ENCODE measurements around the gene SYNE1.

The SYNE1 gene

DNA sequence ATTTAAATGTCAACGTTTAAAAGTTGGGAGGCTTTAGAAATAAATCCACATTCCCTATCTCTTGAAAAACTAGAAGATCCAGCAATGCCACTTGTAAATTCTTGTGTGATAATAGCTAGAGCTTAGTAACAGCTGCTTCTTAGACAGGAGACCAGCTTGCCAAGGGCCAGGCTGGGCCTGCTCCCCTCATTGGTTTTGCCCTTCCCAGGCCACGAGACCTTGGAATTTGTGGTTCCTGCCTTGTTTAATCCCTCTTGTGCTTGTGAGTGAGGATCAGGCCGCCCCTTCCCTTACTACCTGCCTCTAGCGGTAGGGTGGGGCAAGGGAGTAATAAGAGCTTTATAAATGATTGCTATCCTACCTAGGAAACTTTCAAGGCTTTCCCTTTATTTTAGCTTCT is 363.5 kb downstream of the SYNE1 start:
- no peak for DNase-seq (ENCODE audit: low spot score)

DNA sequence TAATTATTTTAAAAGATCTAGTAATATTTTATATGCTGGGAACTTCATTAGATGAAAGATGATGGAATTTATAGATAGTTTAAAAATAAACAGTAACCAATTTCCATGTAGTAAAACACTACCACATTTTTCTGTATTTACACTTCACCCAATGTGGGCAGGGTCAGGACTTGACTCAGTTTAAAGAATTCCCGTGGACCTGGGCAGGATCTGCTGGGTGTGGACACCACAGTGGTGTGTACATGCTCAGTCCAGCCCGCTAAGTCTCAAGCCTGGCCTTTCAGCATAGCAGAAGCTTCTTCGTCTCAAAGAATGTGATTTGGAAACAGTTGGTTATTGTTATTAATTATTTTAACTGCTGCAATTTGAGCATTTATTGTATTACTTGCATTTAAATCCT is 364.2 kb downstream of the SYNE1 start:
- no peak for DNase-seq (ENCODE audit: low spot score)

DNA sequence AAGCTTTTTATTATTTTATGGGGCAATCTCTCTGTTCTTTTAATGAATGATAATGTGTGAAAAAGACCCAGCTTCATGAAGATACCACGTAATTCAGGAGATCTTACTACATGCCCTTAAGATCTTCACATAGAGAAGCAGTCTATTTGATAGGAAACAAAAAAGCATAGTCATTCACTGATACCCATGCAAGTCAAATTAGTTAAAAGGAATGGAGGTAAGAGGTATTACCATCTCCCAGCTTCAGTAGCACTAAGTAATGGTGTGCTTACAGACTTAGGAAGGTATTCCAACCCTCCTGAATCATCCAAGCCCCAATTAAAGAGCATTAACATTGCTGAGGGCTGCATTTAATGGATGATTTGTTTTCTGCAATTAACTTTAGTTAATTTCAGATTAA is 364.7 kb downstream of the SYNE1 start:
- no peak for DNase-seq (ENCODE audit: low spot score)

DNA sequence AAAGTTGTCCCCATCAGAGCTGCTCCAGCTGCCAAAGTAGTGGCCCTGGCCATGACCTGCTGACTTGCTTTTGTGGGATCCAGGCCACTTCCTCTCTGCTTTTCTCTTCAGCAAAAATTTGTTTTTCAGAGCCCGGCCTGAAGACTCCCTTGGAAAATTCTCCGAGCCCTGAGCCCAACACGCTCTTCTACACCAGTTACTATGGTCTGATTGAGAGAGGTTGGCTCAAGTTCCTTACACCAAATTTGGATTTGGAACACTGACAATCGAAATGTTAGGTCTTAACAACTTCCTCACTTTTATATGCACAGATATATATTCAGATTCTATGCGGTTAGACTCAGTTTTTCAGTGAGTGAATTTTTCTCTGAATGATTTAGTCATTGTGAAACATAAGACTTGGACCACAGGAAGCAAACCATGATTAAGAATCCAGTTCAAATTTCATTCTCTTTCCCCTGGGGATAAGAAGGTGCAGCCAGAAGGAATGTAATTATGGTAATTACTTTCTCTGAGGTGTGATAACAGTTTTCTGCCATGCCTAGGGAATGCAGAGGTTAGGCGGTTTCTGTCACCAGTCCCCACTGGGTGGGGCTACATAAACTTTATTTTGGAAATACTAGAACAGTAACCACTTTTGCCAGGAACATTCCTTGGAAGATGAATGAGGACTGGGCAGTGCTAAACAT is 365.2 kb downstream of the SYNE1 start:
- DNase-seq (ENCODE audit: low spot score), result no peak

DNA sequence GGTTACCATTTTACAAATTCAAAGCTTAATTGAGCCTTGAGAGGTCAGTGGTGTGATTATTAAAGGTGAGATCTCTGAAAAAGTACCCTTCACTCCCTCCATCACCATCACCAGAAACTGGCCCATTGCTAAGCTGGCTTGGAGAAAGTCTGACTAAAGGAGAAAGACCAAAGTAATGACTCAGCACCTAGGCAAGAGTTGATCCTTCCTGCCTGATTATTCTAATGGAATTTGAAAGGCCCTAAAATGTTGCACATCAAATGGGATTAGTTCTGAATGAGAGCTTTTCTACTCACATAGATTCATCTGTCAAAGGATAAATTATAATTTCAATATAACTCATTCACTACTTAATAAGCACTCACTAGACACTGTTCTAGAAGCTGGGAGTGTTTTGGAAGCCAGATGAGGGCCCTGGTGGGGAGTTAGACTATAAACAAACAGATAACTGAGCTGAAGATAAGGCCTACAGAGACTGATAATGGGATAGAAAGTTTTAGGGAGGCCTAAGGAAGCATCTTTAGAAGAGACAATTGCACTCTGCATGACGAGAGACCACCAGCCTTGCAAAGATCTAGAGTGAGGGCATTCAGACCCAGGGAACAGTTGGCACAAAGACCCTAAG is 366.7 kb downstream of the SYNE1 start:
- DNase-seq (ENCODE audit: low spot score), result peak; percentile 34

DNA sequence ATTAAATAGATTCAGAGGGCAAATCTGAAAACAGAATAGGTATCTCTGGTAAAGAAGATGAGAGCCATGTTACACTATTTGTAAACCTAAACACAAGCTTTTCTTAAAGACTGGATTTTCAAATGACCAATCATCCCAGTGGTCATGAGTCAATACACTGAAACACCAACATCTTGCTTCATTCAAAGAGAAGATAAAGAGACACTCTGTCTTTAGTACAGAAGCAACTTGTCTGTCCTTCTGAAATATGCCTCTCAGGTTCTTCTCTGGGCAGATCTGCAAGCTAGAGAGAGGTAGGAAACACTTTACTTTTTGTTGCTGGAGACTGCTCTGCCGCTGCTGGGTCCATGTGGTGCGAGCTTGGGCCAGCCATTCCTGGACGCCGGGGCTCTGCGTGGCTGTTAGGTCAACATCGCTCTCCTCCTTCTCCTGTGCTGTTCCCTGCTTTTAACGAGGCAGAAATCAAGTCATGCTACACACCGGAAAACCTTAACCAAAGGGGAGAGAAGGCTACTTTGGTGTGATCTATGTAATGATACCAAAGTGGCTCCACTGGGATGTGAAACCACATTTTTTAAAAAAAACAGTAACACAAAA is 368.2 kb downstream of the SYNE1 start:
- no peak for DNase-seq (ENCODE audit: low spot score)

DNA sequence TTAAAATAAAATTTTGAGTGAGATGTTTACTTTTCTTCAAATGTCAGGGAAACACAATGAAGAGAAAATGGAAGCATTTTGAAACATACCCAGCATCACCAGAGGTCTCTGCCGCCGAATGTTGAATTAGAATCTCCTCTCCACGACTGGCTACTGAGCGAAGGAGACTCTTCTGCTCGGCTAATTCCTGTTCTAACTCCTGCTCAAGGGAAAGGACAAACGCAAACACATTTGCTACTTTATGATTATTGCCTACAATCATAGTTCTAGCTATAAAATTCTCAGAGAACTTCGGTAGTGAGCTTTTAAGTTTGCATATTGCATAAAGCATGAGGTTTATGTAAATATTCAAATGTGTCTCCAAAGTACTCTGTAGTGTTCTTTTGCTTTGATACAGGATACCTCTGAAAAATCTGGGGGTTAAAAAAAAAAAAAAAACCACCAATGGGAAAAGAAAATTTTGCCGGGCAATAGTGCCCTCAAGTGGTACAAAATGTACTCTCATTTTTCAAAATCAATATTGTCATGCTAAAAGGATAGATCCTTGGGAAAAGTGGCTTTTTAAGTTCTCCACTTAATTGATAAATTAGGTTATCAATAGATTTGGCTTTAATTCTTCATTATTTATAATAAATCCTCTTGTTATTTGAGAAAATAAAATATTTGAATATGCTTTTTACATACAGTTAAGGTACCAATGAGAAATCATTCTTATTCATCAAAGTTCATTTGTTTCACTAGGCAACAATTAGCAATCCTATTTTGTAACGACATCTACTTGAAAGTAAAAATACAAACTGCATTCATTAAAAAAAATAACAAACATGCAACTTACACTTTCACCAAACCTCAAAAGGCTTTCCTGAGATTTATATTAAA is 369.0 kb downstream of the SYNE1 start:
- DNase-seq (ENCODE audit: low spot score), result peak; percentile 28

DNA sequence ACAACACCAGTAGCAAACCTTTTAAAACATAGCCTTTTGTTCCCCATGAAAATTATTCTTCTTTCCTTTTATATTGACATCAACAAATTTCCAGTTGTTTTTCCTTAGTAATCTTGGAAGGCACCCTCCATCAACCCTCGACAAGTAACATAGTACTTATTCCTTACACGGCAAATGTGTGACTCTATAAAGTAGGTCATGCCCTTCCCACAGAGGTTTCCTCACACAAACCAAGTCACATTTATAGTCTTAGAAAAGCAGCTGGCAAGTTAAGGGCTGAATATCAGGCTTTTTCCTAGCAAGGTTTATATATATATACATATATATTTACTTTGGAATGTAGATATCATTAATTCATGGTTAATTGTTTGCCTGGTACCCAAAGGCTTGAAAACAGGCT is 371.5 kb downstream of the SYNE1 start:
- no peak for DNase-seq (ENCODE audit: low spot score)

DNA sequence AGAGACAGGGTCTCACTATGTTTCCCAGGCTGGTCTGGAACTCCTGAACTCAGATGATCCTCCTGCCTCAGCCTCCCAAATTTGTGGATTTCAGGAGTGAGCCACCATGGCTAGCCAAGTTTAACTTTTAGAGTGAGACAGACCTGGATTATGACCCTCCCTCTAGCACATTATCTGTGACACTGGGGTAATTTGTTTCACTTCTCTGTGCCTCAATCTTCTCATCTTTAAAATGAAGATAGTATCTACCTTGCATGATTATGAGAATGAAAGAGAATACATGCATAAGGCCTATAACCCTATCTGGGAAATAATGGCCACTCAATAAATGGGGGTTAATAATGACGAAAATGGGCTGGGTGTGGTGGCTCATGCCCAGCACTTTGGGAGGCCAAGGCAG is 373.6 kb downstream of the SYNE1 start:
- DNase-seq (ENCODE audit: low spot score), result no peak

DNA sequence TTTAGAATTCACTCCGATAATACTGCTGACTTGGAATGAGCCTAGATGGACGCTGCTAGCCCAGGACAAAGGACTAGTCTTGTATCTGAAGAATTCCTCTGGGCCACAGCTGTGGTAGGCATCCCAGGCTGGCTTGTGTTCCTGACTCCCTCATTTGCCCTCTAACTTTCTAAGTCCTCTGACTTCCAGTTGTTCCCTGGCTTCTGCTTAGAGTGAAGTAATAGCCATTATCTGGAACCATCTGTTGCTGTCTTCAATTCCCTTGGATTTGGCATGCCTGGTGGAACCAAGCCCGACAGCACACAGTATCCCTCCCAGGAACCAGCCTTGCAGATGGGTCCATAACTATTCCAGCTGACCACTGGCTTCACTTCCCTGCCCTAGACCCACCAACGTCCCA is 376.0 kb downstream of the SYNE1 start:
- no peak for DNase-seq (ENCODE audit: low spot score)

DNA sequence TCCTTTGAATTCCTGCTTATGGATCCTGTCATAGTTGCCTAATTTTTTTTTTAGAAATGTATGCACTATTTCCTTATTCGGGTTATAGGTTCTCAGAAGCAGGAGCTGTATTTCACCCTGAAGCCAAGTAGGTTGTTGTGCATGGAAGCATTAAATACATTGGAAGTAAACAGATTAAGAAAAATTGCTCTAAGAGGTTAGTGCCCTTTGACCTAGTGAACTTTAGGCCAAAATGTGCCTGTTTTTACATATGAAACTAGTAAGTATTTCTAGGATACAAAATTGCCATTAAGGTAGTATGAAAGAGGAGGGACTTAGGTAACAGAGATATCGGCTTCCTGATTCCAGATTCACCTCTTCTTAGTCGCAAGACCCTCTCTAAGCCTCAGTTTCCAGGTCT is 377.9 kb downstream of the SYNE1 start:
- no peak for DNase-seq (ENCODE audit: low spot score)

DNA sequence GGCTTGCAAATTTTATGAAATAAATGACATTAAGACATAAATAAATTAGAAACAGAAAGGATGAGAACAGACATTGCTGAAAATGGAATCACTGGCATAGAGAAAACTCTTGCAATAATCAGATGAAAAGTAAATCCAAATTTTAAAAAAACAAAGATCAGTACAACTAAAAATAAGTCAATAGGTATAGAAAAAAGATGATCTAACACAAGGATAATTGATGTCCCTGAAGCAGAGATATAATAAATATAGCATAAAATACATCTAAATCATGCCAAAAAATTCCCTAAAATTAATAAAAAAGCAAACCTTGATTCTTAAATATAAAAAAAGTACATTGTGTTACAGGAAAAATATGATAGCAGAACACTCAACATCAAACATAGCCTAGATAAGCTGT is 379.6 kb downstream of the SYNE1 start:
- DNase-seq (ENCODE audit: low spot score), result no peak

DNA sequence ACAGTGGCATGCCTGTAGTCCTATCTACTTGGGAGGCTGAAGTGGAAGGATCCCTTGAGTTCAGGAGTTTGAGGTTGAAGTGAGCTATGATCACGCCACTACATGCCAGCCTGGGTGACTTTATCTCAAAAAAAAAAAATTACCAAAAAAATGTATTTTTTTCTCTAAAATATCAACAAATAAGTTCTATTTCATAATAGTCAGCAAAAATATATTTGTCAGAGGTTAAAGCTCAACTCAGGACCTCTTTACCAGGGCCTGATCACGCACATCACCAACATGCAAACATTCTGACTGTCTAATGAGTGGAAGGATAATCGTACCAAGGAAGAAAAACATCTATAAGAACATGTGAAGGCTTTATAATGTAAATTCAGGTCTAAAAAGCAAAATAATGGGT is 387.0 kb downstream of the SYNE1 start:
- no peak for DNase-seq (ENCODE audit: low spot score)

DNA sequence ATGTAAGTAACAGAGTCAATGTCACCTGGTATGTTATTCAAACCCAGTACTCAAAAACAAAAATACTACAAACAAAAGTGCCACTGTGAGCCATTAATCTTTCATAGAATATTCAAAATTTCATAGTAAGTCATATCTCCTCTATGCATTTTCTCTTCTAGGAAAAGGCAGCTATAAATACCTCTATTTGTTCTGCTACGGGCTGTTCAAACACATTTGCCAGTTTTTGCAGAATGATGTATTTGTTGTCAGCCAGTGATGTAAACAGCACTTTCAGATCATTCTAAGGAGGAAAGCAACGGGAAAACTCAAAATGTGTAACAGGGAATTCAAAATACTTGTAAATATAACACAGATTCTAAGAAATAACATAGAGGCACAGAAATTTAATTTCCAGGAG is 388.2 kb downstream of the SYNE1 start:
- DNase-seq (ENCODE audit: low spot score), result no peak

DNA sequence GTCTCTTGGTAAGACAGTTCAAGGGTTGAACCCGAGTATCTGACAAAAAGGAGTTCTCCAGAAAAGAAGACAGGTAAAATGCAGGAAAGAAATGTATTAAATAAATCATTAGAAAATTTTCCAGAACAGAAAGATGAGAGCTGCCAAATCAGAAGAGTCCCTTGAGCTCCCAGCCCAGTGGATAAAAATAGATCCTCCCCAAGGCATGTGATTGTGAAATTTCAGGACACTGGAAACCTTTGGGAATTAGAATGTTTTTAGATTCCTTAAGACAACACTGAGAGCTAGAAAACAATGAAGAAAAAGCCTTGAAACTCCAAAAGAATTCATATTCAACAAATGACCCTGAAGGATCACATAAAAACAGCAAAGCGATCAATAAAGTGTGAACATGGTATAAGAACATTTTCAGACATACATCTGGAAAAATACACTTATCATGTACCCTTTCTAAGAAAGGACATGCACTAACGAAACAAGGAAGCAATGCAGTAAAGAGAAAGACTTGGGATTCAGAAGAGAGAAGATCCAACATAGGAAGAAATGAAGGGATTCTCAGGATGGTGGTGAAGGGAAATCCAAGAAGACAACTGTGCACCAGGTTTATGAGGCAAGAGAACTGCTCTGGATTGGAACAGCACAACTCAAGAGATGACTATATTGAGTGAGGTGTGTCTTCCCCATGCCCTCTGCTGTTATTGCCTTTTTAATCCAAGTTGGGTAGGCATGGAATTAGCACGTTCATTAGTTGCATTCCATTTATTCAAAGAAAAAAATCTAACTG is 390.4 kb downstream of the SYNE1 start:
- DNase-seq (ENCODE audit: low spot score), result no peak

DNA sequence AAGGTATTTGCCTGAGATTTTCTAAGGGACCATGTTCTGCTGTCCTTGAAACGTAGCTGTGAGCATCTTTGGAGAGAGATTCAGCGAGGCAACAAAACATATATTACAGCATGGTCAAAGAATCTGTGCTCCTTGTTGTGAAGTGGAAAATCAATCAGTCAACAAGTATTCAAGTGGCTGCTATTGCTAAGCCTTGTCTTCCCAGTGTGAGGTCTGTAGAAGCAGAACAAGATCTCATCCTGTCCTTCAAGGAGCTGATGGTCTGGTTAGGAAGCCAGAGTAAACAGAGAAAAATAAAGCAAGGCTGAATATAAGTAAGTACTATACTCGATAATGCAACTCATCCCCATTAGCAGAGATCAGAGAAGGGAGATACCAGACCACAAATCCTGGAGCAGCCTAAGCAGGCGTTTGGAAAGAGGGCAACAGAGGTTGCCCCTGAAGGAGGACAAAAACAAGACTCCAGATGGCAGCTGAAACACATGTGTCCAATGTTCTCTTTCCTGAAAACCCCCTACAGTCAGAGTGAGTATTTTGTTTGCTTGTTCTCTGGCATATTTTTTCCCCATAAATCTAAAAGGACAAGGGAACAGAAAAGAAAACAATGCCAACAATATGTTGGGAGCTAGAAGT is 392.0 kb downstream of the SYNE1 start:
- no peak for DNase-seq (ENCODE audit: low spot score)

DNA sequence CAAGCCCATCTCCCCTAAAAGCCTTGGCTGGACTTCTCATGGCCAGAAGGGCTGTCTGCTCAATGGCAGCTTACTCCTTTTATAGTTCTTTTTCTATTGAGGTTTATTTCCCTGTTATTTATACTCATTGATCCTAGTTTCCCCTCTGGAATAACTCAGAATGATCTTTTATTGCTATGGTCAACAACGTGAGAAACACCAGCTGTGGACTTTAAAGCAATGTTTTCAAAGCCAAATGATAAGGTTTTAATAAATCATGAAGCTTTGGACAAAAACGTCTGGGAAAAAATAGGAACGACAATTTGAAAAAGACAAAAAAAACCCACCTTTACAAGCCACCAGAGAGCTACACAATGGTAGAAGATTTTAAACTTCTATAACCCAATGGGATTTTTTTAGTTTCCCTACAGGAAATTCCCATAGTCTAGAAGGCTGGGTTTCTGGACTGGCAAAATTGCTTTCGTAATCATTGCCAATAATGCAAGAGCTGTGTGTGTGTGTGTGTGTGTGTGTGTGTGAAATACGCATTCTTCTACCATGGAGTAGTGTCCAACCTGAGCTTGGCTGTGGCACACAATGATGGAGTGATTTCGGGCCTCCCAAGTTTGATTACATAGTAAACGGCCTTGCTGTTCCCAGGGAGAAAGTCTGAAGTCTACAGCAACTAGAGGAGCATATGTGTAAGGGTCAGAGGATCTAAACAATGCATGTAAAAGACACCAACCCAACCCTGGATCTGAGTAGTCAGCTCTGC is 396.0 kb downstream of the SYNE1 start:
- DNase-seq (ENCODE audit: low spot score), result no peak

DNA sequence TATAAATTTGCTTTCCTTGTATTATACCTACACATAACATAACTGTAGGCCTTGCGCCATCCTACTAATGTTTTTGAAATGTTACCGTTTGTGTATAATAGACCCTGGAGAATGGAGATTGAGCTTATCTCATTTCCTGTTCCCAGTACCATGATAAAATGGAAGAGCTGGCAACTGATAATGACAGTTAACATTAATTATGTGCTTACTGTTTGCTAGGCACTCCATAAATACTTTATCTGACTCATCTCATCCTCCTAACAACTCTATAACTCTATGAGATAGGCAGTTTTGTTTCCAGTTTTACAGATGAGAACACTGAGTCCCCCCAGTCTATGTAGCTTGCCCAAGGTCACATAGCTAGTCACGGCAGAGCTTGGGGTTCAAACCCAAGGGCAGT is 396.7 kb downstream of the SYNE1 start:
- no peak for DNase-seq (ENCODE audit: low spot score)

DNA sequence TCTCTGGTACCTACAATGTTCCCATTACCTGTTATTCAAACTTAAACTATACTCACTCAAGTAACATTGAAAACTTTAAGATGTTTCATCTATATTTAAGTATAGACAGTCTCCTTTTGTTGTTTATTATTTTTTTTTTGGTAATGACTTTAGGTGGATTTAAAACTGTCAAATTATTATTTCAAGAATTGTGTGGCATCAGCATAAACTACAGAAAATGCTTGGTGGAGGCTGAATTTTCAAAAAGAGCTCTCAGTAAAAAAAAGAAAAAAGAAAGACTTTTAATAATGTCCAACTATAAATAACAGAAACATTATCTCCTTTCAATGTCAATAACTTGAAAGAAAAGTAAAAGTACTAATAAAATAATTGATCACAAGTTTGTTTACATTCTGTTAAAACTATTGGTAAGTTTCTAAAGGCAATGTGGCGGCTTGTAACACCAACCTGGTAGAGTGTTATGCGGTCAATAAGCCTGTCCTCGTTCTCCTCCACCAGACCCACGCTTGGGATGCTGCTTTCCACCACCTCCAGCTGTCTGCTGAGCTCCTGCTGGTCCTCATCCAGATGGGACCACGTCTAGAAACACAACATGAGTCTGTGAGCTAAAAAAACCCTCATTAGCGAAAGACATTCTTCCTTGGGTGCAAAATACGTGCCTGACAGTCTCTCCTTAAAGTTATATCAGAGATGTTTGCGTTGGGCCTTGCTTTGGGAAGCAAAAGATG is 400.6 kb downstream of the SYNE1 start:
- no peak for DNase-seq (ENCODE audit: low spot score)
